Measurements from ENCODE around the gene LRP6.

GRCh38 chr12:12272869-12273268 is 6.0 kb upstream of the LRP6 start:
- TF ChIP-seq CTCF (IDR thresholded peaks at IDR 0.05; ENCODE audit: low read depth, low read length, missing input control) (no peak), GABPA (IDR thresholded peaks at IDR 0.05 in 1 of 2, conservative IDR thresholded peaks at IDR 0.05 in 1 of 2) (no peak), YY1 (IDR thresholded peaks at IDR 0.05) (no peak), ATF3 (IDR thresholded peaks at IDR 0.05) (no peak), EGR1 (IDR thresholded peaks at IDR 0.05; ENCODE audit: low read depth in 2 of 2) (no peak)
